ENCODE data around the gene RUNX2.

Gene RUNX2

DNA sequence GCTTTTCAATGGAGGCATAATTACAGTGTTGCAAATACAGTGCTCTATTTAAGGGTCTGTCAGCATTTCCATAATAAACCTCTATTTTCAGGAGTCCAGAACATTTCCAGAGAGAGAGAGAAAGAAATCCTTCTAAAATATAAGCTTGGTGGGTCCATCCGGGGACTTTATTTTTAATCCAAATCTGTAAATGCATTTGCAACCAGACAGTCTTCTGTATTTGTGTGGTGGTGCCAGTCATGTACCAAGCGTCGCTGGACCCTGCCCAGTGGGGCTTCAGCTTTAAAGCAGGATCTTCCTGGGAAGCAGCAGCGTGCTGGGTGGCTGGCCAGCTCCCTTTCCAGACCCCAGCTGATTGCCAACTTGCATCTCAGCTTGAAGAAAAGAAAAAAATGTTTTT lies 306.1 kb downstream of the RUNX2 start (continued):
- TF ChIP-seq ZNF362 (tag by site-specific recombination; IDR thresholded peaks at IDR 0.05) (no peak), ZNF10 (tag by site-specific recombination; IDR thresholded peaks at IDR 0.05) (no peak)

- Histone ChIP-seq H3K4me1 (ENCODE audit: control insufficient read depth, insufficient read depth, low read length) (no peaks in the 10 kb centered on the region), H3K4me3 (ENCODE audit: low read depth, low read length) (no peak overlapping the region), H3K27ac (ENCODE audit: extremely low read depth, low read depth, low read length) (no peak overlapping the region), H3K36me3 (ENCODE audit: control insufficient read depth in 2 of 2, insufficient read depth in 1 of 2, low read length in 2 of 2) (no peaks in the 10 kb centered on the region), H3K9me3 (ENCODE audit: control insufficient read depth, insufficient read depth, low read depth, low read length) (no peaks in the 10 kb centered on the region)
- POLR2A ChIA-PET: no interaction called here
- CTCF ChIA-PET: no interaction called here
- TF ChIP-seq TRIM28 (IDR thresholded peaks at IDR 0.05; ENCODE audit: borderline replicate concordance, low read length) (no peak), ZNF394 (tag by site-specific recombination; IDR thresholded peaks at IDR 0.05; ENCODE audit: borderline replicate concordance) (no peak)
These were observed 307.2 kb downstream of the RUNX2 start for GRCh38 chr6:45635284-45635867.

GRCh38 chr6:45637056-45637455 lies 308.9 kb downstream of the RUNX2 start:
- Histone ChIP-seq H3K9me3 (ENCODE audit: control insufficient read depth, insufficient read depth, low read depth, low read length) (no peaks in the 10 kb centered on the region), H3K4me1 (ENCODE audit: control insufficient read depth, insufficient read depth, low read length) (no peaks in the 10 kb centered on the region), H3K36me3 (ENCODE audit: control insufficient read depth in 2 of 2, insufficient read depth in 1 of 2, low read length in 2 of 2) (no peaks in the 10 kb centered on the region), H3K4me3 (ENCODE audit: low read depth, low read length) (no peak overlapping the region), H3K27ac (ENCODE audit: extremely low read depth, low read depth, low read length) (no peak overlapping the region)
- POLR2A ChIA-PET: no interaction called here
- TF ChIP-seq PRDM1 (tag by site-specific recombination; IDR thresholded peaks at IDR 0.05): no peak
- TF ChIP-seq KLF17 (tag by site-specific recombination; IDR thresholded peaks at IDR 0.05): no peak
- TF ChIP-seq ZNF623 (tag by site-specific recombination; IDR thresholded peaks at IDR 0.05): no peak
- TF ChIP-seq ZNF140 (tag by site-specific recombination; IDR thresholded peaks at IDR 0.05): no peak
- no peak for TF ChIP-seq ZNF513 (tag by site-specific recombination; IDR thresholded peaks at IDR 0.05)
- no peak for TF ChIP-seq PRDM2 (tag by site-specific recombination; IDR thresholded peaks at IDR 0.05; ENCODE audit: borderline replicate concordance)
- no peak for TF ChIP-seq GLIS1 (tag by site-specific recombination; IDR thresholded peaks at IDR 0.05)
- no peak for TF ChIP-seq ZNF433 (tag by site-specific recombination; IDR thresholded peaks at IDR 0.05; ENCODE audit: low read depth)
- TF ChIP-seq ZNF211 (tag by site-specific recombination; IDR thresholded peaks at IDR 0.05; ENCODE audit: low read depth): no peak
- TF ChIP-seq ZNF549 (tag by site-specific recombination; IDR thresholded peaks at IDR 0.05): no peak
- TF ChIP-seq ZNF354C (tag by site-specific recombination; IDR thresholded peaks at IDR 0.05; ENCODE audit: borderline replicate concordance, low read depth): no peak
- TF ChIP-seq TSHZ1 (tag by site-specific recombination; IDR thresholded peaks at IDR 0.05; ENCODE audit: borderline replicate concordance): no peak
- CTCF ChIA-PET: interaction anchor here (0.9 kb wide), 1 partner anchor 64 kb away, joined by 3 read pairs; no protein-coding TSS in a partner anchor
